OCI-LY7 (cell line): ENCODE measurements around the gene INPP5A. TPM values are rescaled to one million over a fixed set of nuclear protein-coding genes. Genes with fewer than 3 reads are reported as not detected.

Experiments used
- BruUV-seq: library from RNA; stranded (reverse); fragments of 400-500 nt; replicated peaks from 2 replicates; lab custom pipeline; 2021; lab: Mats Ljungman, UMichigan
- CTCF ChIA-PET: fragments of 300-600 bp; sonication (Branson Sonifier 250); formaldehyde crosslinking; loops from one replicate; lab custom pipeline; 2022; ENCODE audit warnings: antibody characterized with exemption; ENCODE audit not compliant: unreplicated experiment; lab: Charles Lee
- POLR2A ChIA-PET: fragments of 300-600 bp; sonication (Branson Sonifier 250); formaldehyde crosslinking; loops from one replicate; lab custom pipeline; 2022; ENCODE audit warnings: antibody characterized with exemption; lab: Charles Lee
- DNase-seq: peaks from one replicate; pipeline ENCODE4 v3.0.0-alpha.2; 2015; ENCODE audit warnings: low spot score
- H2AFZ ChIP-seq: fragments of 200-600 bp; sonication (generic), shearing (Covaris generic); 2 replicates; pipeline ENCODE4 v1.6.1; 2014; ENCODE audit warnings: mild to moderate bottlenecking, antibody characterized with exemption, low read length, moderate library complexity
- H3K27ac ChIP-seq: fragments of 200-600 bp; sonication (generic); 2 replicates; pipeline ENCODE4 v1.5.1; 2014; ENCODE audit warnings: mixed run types, low read depth, mild to moderate bottlenecking, moderate library complexity, low read length, inconsistent platforms; ENCODE audit not compliant: poor library complexity, severe bottlenecking
- H3K36me3 ChIP-seq: fragments of 200-600 bp; sonication (generic); 2 replicates; pipeline ENCODE4 v1.6.1; 2014; ENCODE audit warnings: mild to moderate bottlenecking, antibody characterized with exemption, low read length, moderate library complexity, mixed read lengths; ENCODE audit not compliant: insufficient read depth
- H3K4me1 ChIP-seq: fragments of 200-600 bp; sonication (generic); 2 replicates; pipeline ENCODE4 v1.5.1; 2014; ENCODE audit warnings: mild to moderate bottlenecking, low read length; ENCODE audit not compliant: insufficient read depth, poor library complexity, severe bottlenecking
- H3K4me2 ChIP-seq: fragments of 200-600 bp; sonication (generic); 2 replicates; pipeline ENCODE4 v1.6.1; 2014; ENCODE audit warnings: mild to moderate bottlenecking, low read length
- H3K4me3 ChIP-seq: fragments of 200-600 bp; sonication (generic); 2 replicates; pipeline ENCODE4 v1.5.1; 2014; ENCODE audit warnings: mild to moderate bottlenecking, low read depth, low read length; ENCODE audit not compliant: poor library complexity, severe bottlenecking
- H3K79me2 ChIP-seq: fragments of 200-600 bp; sonication (generic); 2 replicates; pipeline ENCODE4 v1.6.1; 2016; ENCODE audit warnings: low read depth, mild to moderate bottlenecking, low read length, moderate library complexity, mixed read lengths; ENCODE audit not compliant: insufficient read depth
- H3K9me2 ChIP-seq: fragments of 200-600 bp; sonication (generic); 2 replicates; pipeline ENCODE4 v1.6.1; 2016; ENCODE audit warnings: mild to moderate bottlenecking, low read length, mixed read lengths; ENCODE audit not compliant: insufficient read depth
- H3K9me3 ChIP-seq: fragments of 200-600 bp; sonication (generic); 2 replicates; pipeline ENCODE4 v1.6.1; 2014; ENCODE audit warnings: mild to moderate bottlenecking, mixed run types, low read length, mixed read lengths
- H4K20me1 ChIP-seq: fragments of 200-600 bp; sonication (generic); 2 replicates; pipeline ENCODE4 v1.6.1; 2014; ENCODE audit warnings: mild to moderate bottlenecking, antibody characterized with exemption, low read length, moderate library complexity, mixed read lengths; ENCODE audit not compliant: insufficient read depth
- CTCF ChIP-seq: fragments of 200-600 bp; sonication (generic); conservative IDR thresholded peaks from 2 replicates; pipeline ENCODE4 v1.5.1; 2014; ENCODE audit warnings: mild to moderate bottlenecking, antibody characterized with exemption, low read length, moderate library complexity, mixed read lengths
- EZH2phosphoT487 ChIP-seq: fragments of 200-600 bp; sonication (generic); IDR thresholded peaks from 2 replicates; pipeline ENCODE4 v1.6.1; 2018; ENCODE audit warnings: low read depth, borderline replicate concordance, mild to moderate bottlenecking, mixed run types, antibody characterized with exemption, low read length, moderate library complexity, mixed read lengths
- intact Hi-C: fragments of 100-400 bp; cut with micrococcal nuclease; formaldehyde crosslinking; loops from one replicate; pipeline ENCODE4 v1.10.0; 2022; ENCODE audit not compliant: unreplicated experiment
- total RNA-seq, 2 experiments: library from RNA; depleted of rRNA in 1 of 2; stranded (reverse); fragments of >200 nt in 1 of 2; shearing (Covaris generic) in 1 of 2; gene quantifications; 2 replicates each; pipeline ENCODE4 v1.2.3, GENCODE V29; 2014 to 2022

INPP5A gene
- total RNA-seq, 2 experiments from 2014 or later: 14.5 to 18.4 TPM

- POLR2A ChIA-PET: no interaction called here
- Histone ChIP-seq H3K27ac (no peak overlapping the region), H3K4me2 (no peak overlapping the region), H3K9me3 (no peaks in the 10 kb centered on the region), H3K4me3 (no peak overlapping the region), H4K20me1 (no peaks in the 10 kb centered on the region), H3K9me2 (no peaks in the 10 kb centered on the region), H3K79me2 (no peaks in the 10 kb centered on the region), H3K4me1 (no peaks in the 10 kb centered on the region), H2AFZ (no peak overlapping the region), H3K36me3 (no peaks in the 10 kb centered on the region)
- BruUV-seq: no TSS peak
- no peak for DNase-seq
- intact Hi-C loops: no loop called here
- TF ChIP-seq EZH2phosphoT487 (no peak), CTCF (no peak)
- CTCF ChIA-PET: no interaction called here
Observed at GRCh38 chr10:132667342-132668047, 129.9 kb downstream of the INPP5A start.

- Histone ChIP-seq H3K79me2 (no peaks in the 10 kb centered on the region), H3K27ac (no peak overlapping the region), H3K4me3 (no peak overlapping the region), H3K4me2 (no peak overlapping the region), H3K9me3 (no peaks in the 10 kb centered on the region), H3K36me3 (no peaks in the 10 kb centered on the region), H3K4me1 (no peaks in the 10 kb centered on the region), H3K9me2 (no peaks in the 10 kb centered on the region), H4K20me1 (no peaks in the 10 kb centered on the region), H2AFZ (no peak overlapping the region)
- BruUV-seq: no TSS peak
- ChIA-PET POLR2A (no interaction called here), CTCF (no interaction called here)
- DNase-seq: no peak
- TF ChIP-seq CTCF (no peak), EZH2phosphoT487 (no peak)
- intact Hi-C loops: no loop called here
Observed at GRCh38 chr10:132668048-132668394, 130.4 kb downstream of the INPP5A start.

GRCh38 chr10:132669208-132669861 lies 131.7 kb downstream of the INPP5A start:
- no peak overlapping the region for H3K4me3 ChIP-seq
- no peak for DNase-seq
- no TSS peak for BruUV-seq
- no peak overlapping the region for H3K4me2 ChIP-seq
- H3K9me2 ChIP-seq: no peaks in the 10 kb centered on the region
- H3K4me1 ChIP-seq: no peaks in the 10 kb centered on the region
- H3K9me3 ChIP-seq: no peaks in the 10 kb centered on the region
- CTCF ChIA-PET: no interaction called here
- H4K20me1 ChIP-seq: no peaks in the 10 kb centered on the region
- TF ChIP-seq EZH2phosphoT487 (no peak), CTCF (no peak)
- no peak overlapping the region for H3K27ac ChIP-seq
- H2AFZ ChIP-seq: no peak overlapping the region
- H3K36me3 ChIP-seq: no peaks in the 10 kb centered on the region
- no peaks in the 10 kb centered on the region for H3K79me2 ChIP-seq
- intact Hi-C loops: no loop called here
- POLR2A ChIA-PET: no interaction called here
